ENCODE measurements around the gene PTEN.
"Not testable (repeated sequence)": the region's sequence is repeated elsewhere in the genome, so short reads cannot be mapped to it uniquely, and the experiment has no call there.

The PTEN gene

GRCh38 chr10:87872828-87873227 is 9.4 kb downstream of the PTEN start:
- DNase-seq (ENCODE audit: low read depth), result no peak

- DNase-seq (ENCODE audit: low read depth), result no peak
These were observed 10.2 kb downstream of the PTEN start for GRCh38 chr10:87873656-87874055.

GRCh38 chr10:87875929-87876571 is 12.6 kb downstream of the PTEN start:
- DNase-seq (ENCODE audit: low read depth), result no peak

- DNase-seq (ENCODE audit: low read depth), result no peak
These were observed 15.4 kb downstream of the PTEN start for GRCh38 chr10:87878664-87879459.

GRCh38 chr10:87880336-87880735 is 16.9 kb downstream of the PTEN start:
- DNase-seq (ENCODE audit: low read depth), result no peak

GRCh38 chr10:87881373-87882059 is 18.1 kb downstream of the PTEN start:
- DNase-seq (ENCODE audit: low read depth), result not testable (repeated sequence)

GRCh38 chr10:87882555-87883294 is 19.3 kb downstream of the PTEN start:
- no peak for DNase-seq (ENCODE audit: low read depth)

GRCh38 chr10:87886635-87887034 is 23.2 kb downstream of the PTEN start:
- no peak for DNase-seq (ENCODE audit: low read depth)

- no peak for DNase-seq (ENCODE audit: low read depth)
These were observed 23.7 kb downstream of the PTEN start for GRCh38 chr10:87887146-87887545.

GRCh38 chr10:87887548-87888289 is 24.3 kb downstream of the PTEN start:
- no peak for DNase-seq (ENCODE audit: low read depth)

- no peak for DNase-seq (ENCODE audit: low read depth)
These were observed 32.0 kb downstream of the PTEN start for GRCh38 chr10:87895430-87895829.

- no peak for DNase-seq (ENCODE audit: low read depth)
These were observed 32.8 kb downstream of the PTEN start for GRCh38 chr10:87896216-87896615.

GRCh38 chr10:87897957-87898356 is 34.5 kb downstream of the PTEN start:
- DNase-seq (ENCODE audit: low read depth), result not testable (repeated sequence)

GRCh38 chr10:87903396-87903795 is 40.0 kb downstream of the PTEN start:
- DNase-seq (ENCODE audit: low read depth), result not testable (repeated sequence)

GRCh38 chr10:87913156-87913921 is 49.9 kb downstream of the PTEN start:
- DNase-seq (ENCODE audit: low read depth), result no peak

GRCh38 chr10:87915406-87915805 is 52.0 kb downstream of the PTEN start:
- no peak for DNase-seq (ENCODE audit: low read depth)

- DNase-seq (ENCODE audit: low read depth), result no peak
These were observed 52.6 kb downstream of the PTEN start for GRCh38 chr10:87915989-87916388.

GRCh38 chr10:87916515-87916914 is 53.1 kb downstream of the PTEN start:
- no peak for DNase-seq (ENCODE audit: low read depth)

GRCh38 chr10:87918254-87918859 is 54.9 kb downstream of the PTEN start:
- DNase-seq (ENCODE audit: low read depth), result no peak

GRCh38 chr10:87920538-87920937 is 57.1 kb downstream of the PTEN start:
- DNase-seq (ENCODE audit: low read depth), result no peak
